D721Med (cell line): Measurements from ENCODE around the gene OCLN.
"Not testable (repeated sequence)": the region's sequence is repeated elsewhere in the genome, so short reads cannot be mapped to it uniquely, and the experiment has no call there.

Experiments used
- DNase-seq: peaks from one replicate; pipeline ENCODE4 v3.0.0; 2011; ENCODE audit warnings: low spot score; ENCODE audit not compliant: insufficient read length
- FAIRE-seq: peaks from 2 replicates; lab custom pipeline; 2011; peaks lifted over from hg19 to GRCh38; lab: Jason Lieb, UNC
- CTCF ChIP-seq: IDR thresholded peaks from 2 replicates; pipeline ENCODE4 v1.5.1; 2012; ENCODE audit warnings: mild to moderate bottlenecking, control low read depth; ENCODE audit not compliant: insufficient read depth; ENCODE audit errors: missing control alignments

OCLN gene

DNA sequence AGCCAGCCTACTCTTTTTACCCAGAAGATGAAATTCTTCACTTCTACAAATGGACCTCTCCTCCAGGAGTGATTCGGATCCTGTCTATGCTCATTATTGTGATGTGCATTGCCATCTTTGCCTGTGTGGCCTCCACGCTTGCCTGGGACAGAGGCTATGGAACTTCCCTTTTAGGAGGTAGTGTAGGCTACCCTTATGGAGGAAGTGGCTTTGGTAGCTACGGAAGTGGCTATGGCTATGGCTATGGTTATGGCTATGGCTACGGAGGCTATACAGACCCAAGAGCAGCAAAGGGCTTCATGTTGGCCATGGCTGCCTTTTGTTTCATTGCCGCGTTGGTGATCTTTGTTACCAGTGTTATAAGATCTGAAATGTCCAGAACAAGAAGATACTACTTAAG lies 16.6 kb downstream of the OCLN start:
- FAIRE-seq: no peak
- TF ChIP-seq CTCF: no peak
- DNase-seq: no peak

DNA sequence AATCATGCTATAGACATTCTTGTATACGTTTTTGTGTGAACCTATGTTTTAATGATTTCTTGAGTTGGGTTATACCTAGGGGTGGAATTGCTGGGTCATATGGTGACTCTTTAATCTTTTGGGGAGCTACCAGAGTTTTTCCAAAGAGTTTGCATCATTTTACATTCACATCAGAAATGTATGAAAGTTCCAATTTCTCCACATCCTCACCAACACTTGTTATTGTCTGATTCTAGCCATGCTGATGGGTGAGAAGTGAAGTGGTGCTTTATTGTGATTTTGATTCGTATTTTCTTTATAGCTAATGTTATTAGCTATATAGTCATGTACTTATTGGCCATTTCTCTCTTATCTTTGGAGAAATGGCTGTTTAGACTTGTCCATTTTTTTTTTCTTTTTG lies 18.1 kb downstream of the OCLN start:
- no peak for DNase-seq
- no peak for FAIRE-seq
- no peak for TF ChIP-seq CTCF

DNA sequence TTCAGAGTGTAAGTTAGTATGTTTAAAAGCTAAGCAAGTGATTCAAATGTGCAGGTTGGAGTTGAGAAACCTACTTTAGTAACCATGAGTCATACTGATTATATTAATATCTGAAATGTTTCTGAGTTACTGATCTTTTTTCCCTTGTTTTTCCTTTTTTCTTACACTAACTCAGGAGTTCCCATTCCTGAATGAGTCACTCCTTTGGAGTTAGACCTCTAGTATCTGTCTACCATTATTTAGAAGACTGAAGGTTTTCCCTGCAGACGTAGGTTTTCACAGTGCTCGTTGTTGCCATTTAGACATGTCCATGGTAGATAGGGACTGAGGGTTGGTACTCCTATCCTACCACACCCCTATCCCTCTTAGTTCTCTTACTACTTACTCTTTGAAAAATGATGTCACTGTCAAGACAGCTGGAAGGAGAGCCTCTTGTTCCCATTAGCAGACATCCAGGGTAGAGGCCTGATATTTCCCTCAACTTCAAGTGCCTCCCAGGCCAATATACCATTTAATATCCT lies 20.2 kb downstream of the OCLN start:
- FAIRE-seq (no peak), DNase-seq (no peak)
- TF ChIP-seq CTCF: no peak

- FAIRE-seq, DNase-seq: not testable (repeated sequence)
Observed at GRCh38 chr5:69515570-69515969, 23.0 kb downstream of the OCLN start.

GRCh38 chr5:69516769-69517168 lies 24.2 kb downstream of the OCLN start:
- no peak for DNase-seq
- no peak for FAIRE-seq
- TF ChIP-seq CTCF: no peak

GRCh38 chr5:69517763-69518212 lies 25.2 kb downstream of the OCLN start:
- no peak for TF ChIP-seq CTCF
- FAIRE-seq (no peak), DNase-seq (no peak)

DNA sequence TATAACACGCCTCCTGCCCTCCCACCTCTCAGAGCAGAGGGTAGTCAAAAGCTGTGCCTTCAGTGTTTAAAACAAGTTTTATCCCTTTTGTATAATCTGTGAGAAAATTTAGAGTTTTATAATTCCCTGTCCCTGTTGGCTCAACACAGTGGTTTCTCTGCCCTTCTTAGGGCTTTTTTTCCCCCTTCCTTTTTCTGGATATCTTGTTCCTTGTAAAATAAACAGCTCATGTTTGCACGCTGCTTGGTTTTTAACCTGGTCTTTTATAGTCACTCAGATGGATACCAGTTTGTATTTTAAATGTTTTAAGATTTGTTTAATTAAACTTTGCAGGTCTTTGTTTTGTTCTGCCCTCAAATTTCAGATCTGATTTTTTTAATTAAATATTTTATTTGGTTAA lies 26.7 kb downstream of the OCLN start:
- TF ChIP-seq CTCF: no peak
- FAIRE-seq (no peak), DNase-seq (no peak)

DNA sequence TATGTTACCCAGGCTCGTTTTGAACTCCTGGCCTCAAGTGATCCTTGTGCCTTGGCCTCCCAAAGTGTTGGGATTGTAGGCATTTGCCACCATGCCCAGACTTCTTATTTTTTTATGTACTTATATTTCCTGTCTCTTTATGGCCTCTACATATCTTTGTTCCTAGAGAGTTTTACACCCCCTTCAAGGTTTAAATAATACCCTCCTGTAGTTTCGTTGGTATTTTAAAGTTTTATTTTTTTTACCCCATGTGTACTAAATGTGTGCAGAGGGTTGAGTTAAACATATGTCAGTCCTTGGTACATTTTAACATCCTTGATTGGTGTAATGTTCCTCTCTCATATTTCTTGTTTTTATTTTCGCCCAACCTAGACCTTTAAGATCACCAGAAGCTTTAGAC lies 29.4 kb downstream of the OCLN start:
- DNase-seq (no peak), FAIRE-seq (no peak)
- no peak for TF ChIP-seq CTCF
